HG03558 (cell line): Measurements from ENCODE around the gene ETFB.

Experiments used
- ATAC-seq: cut with Tn5 transposase; IDR thresholded peaks from one replicate; pipeline ENCODE4 v1.9.1; 2021; ENCODE audit warnings: moderate number of reproducible peaks; ENCODE audit not compliant: unreplicated experiment; ENCODE audit errors: extremely low read depth

Gene ETFB

GRCh38 chr19:51354103-51354741 lies 12.0 kb downstream of the ETFB start:
- no peak for ATAC-seq

DNA sequence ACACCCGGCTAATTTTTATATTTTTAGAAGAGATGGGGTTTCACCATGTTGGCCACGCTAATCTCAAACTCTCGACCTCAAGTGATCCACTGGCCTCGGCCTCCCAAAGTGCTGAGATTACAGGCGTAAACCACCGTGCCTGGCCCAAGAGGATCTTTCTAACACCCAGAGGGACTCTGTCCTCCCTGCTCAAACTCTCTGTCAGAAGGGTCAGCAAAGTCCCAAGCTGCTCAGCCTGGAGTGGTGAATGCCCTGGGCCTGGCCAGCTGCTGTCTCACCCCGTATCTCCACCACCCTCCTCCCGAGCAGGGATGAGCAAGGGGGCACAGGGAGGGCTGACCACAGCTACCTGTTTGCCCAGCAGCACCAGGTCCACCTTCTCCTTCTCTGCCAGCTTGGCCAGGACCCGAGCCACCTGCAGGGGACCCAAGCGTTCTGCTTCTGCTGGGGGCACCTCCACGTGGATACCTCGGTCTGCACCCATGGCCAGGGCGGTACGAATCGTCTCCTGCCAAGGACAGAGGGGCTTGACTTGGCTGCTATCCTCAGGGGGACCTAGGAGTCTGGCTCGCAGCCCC lies 13.3 kb downstream of the ETFB start:
- no peak for ATAC-seq

GRCh38 chr19:51351266-51351990 lies 14.8 kb downstream of the ETFB start:
- no peak for ATAC-seq

GRCh38 chr19:51347209-51347928 lies 18.8 kb downstream of the ETFB start:
- no peak for ATAC-seq

GRCh38 chr19:51346742-51347141 lies 19.4 kb downstream of the ETFB start:
- no peak for ATAC-seq

- no peak for ATAC-seq
Measured at GRCh38 chr19:51345076-51345620, 21.0 kb downstream of the ETFB start.

- no peak for ATAC-seq
Measured at GRCh38 chr19:51342631-51343569, 23.3 kb downstream of the ETFB start.

- ATAC-seq: no peak
Measured at GRCh38 chr19:51341976-51342580, 24.1 kb downstream of the ETFB start, which contains the start of gene VSIG10L. Gene VSIG10L (minus strand): TSS chr19:51342139. CDS start chr19:51342124, 15 bp downstream.

DNA sequence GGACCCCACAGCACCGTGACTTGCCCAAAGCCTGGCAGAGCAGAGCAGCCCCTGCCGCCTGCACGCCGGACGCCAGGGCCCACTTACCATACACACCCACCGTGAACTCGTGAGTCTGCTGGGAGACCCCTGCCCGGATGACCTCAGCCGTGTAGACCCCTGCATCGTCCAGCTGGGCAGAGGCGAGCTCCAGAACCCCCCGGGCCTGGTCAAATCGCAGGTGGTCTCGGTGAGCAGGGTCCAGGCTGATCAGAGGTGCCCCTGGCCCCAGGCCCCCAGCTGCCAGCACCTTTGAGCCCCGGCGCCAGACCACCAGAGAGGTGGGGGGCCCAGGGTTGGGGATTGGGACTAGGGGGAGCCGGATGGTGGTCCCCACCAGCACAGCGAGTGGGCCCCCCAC lies 25.1 kb downstream of the ETFB start:
- ATAC-seq: no peak

DNA sequence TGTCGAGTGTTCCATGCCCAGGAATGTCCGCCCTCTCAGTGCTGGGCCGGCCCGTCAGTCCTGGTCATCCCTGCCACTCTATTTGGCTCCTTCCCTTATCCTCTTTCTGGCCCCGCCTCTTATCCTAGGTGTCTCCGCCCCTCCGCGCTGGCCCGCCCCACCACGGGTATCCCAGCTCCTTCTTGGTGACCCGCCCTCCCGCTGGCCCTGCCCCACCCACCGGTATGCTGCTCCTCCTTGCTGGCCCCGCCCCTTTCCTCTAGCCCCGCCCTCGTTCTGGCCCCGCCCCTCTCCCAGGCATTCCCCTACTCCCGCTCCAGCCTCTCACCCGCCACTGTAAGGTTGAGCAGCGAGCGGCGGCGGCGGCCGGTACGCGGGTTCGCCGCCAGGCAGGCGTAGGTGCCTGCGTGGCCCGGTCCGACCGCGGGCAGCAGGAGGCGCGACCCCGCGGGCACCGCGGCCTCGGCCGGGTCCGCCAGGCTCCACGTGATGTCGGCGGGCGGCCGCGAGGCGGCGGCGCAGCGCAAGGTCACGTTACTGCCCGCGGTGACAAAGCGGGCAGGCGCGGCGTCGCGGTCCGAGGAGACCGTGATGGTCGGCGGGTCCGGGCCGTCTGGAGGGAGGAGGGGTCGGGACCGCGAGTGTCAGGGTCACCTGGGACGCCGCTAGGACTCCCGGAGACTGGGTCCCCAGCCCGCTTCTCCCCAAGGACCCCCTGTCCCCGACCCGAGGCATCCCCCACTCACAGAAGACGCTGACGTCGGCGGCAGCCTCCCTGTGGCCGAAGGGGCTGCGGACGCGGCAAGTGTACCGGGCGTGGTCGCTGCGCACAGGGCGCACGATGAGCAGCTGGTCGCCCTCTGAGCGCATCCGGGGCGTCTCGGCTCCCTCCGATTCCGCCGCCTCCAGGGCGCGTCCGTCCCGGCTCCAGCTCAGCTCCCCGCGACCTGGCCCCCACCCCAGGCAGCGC lies 26.2 kb downstream of the ETFB start:
- no peak for ATAC-seq

- no peak for ATAC-seq
Measured at GRCh38 chr19:51339313-51339686, 26.9 kb downstream of the ETFB start.

DNA sequence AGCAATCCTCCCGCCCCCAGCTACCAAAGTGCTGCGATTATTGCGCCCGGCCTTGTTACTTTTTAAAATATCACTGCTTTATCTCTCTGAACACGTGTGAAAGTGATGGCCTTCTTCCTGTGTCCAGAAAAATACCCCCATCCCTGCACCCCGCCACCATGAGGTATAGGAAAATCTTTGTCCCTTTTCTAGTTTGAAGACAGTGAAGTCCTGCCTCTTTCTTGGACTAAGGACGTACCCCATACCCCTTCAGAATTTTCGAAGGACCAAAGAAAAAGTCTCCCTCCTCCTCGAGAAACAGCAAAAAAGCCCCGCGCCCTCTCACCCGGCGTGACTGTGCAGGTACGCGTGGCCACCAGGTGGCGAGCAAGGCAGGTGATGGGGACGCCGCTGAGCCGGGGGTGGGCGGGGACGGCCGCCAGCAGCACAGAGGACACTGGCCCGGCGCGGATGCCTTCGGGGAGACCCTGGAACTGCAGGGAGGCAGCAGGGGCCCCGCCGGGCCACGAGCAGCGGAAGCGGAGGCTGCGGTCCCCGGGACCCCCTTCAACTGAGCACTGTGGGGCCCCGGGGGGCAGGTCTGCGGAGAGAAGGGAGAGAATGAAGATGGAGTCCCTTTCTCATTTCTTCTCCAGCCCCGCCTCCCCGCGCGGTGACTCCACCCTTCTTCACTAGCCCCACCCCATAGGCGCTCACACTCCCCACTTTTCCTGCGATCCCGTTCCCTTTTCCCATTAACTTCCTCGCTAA lies 27.4 kb downstream of the ETFB start:
- no peak for ATAC-seq

GRCh38 chr19:51337861-51338562 lies 28.2 kb downstream of the ETFB start:
- no peak for ATAC-seq

- no peak for ATAC-seq
Measured at GRCh38 chr19:51337141-51337860, 28.9 kb downstream of the ETFB start.

DNA sequence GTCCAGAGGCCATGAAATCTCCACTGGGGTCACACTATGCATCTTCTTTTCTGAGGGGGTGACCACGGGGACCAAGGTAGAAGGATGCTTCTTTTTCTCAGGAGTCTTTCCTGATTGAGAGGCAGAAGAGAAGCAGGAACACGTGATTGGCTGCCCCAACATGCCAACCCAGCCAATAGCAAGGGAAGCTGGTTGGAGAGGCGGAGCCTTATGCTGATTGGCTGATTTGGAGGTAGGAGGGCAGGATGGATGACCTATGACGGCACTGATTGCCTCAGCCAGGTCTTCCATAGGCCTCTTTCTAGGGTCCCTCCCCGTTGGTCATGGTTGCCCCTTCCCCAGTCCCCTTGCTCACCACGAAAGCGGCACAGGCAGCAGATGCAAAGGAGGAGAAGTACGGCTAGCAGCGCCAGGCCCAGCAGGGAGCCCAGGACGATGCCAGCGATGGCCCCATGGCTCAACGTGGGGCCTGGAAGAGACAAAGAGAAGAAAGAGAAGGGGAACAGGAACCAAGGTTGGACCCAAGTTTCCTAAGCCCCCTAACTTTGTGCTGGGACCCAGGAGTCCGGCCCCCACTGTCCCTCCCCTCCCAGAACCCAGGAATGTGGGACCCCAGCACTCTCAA lies 32.2 kb downstream of the ETFB start:
- ATAC-seq: no peak

DNA sequence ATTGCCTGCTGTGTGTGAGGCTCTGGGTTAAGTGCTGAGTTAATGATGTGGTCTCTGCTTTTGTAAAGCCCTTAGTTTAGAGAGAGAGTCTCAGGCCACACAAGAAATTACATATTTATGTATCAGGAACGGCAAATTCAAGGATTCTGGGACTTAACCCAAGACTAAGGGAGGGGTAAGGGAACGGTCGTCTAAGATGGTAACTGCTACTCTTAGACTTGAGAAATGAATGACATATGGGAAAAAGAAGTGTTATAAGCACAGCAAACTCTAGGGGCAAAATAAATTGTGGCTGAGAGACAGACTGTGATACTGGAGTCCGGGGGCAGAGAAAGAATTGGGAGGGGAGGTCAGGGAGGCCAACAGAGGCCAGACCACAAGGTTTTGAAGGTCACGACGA lies 34.5 kb downstream of the ETFB start:
- no peak for ATAC-seq
